NOMO-1 treated with DMSO at 0.1 percent for 48 hours (cell line): Measurements from ENCODE around the gene CDC37.
"Not testable (repeated sequence)": the region's sequence is repeated elsewhere in the genome, so short reads cannot be mapped to it uniquely, and the experiment has no call there.

Experiments
- DNase-seq: peaks from one replicate; lab custom pipeline; 2025; ENCODE audit not compliant: unreplicated experiment; lab: John Stamatoyannopoulos, UW

Gene CDC37

DNA sequence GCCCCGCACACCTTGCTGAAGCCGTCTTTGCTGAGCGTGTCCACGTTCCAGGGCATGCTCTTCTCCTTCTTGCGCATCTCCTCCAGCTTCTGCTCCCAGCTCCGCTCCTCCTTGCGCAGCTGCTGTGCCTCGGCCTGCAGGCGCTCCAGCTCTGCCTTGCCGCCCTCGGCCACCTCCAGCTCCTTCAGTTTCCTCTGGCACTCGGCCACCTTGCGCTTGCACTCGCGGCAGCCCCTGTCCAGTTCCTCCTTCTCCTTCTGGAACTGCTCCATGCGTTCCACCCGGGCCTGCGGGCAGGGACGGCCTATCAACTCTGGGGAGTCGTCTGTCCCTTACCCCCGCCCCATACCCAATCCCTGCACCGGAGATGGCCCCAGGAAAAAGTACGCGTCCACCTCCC, 7.4 kb downstream of the CDC37 start:
- no peak for DNase-seq

GRCh38 chr19:10395436-10395835, 7.9 kb downstream of the CDC37 start:
- no peak for DNase-seq

DNA sequence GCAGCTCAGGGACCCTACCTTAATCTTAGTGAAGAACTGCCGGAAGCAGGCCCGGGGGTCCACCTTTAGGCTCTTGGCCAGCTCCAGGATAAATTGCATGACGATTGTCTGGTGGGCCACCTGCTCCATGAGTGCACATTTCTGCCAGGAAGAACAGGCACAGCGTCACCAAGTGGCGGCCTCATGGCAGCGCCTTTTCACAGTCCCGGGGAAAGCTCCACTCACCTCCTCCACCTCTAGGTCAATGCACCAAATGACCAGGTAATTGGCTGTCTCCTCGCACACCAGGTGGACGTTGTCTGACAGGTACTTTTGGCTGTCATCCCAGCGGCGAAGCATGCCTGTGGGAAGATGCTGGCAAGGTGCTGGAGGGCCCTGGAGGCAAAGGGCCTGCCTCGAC, 8.3 kb downstream of the CDC37 start:
- DNase-seq: no peak

DNA sequence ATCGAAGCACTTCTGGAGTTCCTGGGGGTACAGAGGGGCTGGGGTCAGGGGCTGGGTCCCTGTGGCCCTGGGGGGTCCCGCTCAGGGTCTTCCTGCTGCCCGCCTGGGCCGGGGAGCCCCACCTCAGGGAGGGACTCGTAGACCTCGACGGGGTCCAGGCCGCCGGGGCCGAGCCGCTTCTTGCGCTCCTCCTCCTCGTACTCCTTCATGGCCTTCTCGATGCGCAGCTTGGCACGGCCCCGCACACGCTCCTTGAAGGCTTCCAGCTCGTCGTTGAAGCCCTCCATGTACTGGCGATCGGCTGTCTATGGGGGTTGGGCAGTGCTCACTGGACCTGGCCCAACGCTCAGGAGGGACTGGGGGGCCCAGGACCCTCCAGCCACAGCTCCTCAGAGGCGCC, 10.2 kb downstream of the CDC37 start:
- no peak for DNase-seq

DNA sequence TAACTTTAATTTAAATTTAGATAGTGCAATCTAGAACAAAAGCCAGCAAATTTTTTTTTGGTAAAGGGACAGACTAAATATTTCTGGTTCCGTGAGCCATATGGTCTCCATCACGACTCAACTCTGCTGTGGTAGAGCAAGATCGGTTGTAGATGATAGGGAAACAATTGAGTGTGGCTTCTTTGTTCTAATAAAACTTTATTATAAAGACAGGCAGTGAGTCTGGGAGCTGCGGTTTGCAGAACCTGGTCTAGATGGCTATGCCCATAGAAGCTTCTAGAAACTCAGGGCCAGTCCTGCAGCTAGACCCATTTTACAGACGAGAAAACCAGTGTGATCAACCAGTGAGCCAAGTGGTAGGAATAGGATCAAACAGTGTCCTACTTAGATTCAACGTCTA, 11.2 kb downstream of the CDC37 start:
- no peak for DNase-seq

DNA sequence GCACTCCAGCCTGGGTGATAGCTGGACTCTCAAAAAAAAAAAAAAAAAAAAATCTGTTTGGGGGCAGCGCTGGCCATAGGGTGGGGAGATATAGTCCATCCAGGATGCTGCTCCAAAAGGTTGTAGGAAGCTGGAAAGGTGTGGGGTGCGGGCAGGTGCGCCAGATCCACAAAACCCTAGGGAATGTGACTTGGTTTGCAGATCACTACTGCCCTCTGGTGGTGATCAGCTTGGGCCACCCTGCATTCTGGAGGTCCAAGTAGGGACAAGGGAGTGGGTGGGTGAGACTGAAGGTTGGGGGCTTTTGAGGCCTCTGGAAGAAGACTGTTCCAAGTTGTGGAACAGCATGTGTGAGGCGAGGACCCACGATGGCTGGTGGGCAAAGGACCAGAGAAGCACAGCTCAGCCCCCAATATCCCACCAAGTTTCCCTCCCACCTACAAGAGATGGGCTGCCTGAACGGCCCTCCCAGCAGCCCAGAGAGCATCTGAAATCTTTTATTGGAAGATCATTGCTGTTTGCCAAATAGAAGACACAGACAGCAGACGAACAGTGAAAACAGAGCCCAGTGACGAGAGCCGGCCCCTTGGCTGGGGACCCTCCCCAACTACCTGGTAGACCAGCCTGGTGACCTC, 12.6 kb downstream of the CDC37 start:
- DNase-seq: peak; percentile 33

GRCh38 chr19:10389863-10390262, 13.5 kb downstream of the CDC37 start:
- no peak for DNase-seq

DNA sequence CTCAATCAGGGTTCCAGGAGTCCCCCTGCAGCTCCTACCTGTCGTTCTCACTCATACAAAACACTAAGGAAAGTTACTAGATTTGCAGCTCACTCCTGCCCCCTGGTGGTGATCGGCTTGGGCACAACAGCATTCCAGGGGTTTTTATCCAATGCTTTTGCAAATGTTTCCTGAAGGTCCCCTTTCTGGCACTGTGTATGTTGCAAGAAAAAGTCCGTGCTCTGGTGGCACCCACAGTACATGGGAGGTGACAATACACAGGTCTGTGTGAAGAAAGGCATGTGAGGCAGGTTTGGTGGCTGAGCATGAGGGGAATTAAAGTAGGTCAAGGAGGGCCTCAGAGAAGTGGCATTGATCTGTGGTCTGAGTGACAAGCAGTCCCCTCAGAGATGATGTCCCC, 14.4 kb downstream of the CDC37 start:
- DNase-seq: peak; percentile 44

DNA sequence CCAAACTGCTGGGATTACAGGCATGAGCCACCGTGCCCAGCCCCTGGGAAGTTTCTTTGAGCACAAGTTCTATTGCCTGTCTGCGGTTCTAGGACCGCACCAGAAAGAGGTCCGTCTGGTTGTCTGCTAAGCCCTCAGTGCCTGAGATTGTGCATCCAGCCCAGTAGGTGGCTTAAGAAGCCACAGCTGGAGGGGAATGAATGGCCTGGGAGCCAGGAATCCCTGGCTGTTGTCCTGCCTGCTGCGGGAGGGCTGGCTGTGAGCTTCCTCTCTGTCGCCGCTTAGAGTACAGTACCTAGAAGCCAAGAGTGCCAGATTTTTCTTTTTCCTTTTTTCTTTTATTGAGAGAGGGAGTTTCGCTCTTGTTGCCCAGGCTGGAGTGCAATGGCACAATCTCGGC, 18.8 kb downstream of the CDC37 start:
- no peak for DNase-seq

DNA sequence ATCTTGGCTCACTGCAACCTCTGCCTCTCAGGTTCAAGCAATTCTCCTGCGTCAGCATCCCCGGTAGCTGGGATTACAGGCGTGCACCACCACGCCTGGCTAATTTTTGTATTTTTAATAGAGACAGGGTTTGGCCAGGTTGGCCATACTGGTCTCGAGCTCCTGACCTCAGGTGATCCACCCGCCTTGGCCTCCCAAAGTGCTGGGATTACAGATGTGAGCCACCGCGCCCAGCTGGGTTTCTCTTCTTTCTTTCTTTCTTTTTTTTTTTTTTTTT, 20.2 kb downstream of the CDC37 start:
- DNase-seq: not testable (repeated sequence)

DNA sequence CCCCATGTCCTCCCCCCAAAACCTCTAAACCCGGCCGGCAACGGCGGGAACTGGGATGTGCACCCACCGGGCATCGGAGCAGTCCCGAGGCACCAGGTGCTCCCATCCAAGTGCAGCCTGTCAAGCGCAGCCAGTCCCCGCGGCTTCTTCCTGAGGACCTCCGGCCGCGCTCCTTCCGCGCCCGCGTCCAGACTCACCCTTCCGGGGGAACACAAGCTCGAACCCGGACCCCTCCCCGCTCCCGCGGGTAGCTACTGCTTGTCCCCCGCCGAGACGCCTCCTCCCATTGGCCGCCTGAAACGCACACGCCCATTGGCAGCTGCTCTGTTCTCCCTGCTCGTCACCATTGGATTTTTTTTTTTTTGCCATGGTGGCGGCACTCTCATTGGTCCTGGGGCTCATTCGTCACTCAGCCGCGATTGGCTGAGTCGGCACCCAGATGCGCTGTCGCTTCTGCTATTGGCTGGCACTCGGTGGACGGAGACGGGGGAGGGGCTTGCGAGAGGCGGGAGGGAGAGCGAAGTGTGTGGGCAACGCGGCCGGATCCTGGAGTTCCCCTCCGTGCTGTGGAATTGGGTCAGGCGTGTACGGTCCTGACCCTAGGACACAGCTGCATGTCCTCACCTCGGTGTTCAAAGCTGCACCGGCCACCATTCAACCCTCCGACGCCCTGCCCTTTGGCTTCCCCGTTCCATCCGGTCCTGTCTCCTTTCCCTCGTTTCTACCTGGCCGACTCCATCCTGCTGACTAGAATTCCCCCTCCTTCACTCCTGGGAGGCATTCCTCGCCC, 22.8 kb downstream of the CDC37 start, which contains the start of gene TYK2:
Gene TYK2 (minus strand): TSS at position 260 of the 790 bp plus-strand sequence. CDS start 2,166 bp downstream, outside the sequence.
- DNase-seq: peak; percentile 97

DNA sequence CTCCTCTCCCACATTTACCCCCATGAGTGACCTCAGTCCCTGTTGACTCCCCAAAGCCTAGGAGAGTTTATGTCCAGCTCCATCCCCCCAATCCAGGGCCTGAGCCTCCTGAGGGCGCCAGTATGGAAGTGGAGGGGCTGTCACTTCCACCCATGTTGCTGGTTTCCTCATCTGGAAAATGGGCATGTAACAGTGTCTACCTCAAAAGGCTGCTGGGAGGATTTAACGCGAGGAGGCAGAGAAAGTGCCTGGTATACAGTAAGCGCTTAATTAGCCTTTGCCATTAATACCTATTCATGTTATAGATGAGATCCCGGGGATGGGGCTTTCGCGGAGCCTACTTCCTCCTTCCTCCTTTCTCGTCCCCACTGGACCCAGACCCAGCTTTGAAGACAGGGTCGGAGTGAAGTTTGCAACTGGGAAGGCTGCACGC, 23.4 kb downstream of the CDC37 start:
- no peak for DNase-seq

DNA sequence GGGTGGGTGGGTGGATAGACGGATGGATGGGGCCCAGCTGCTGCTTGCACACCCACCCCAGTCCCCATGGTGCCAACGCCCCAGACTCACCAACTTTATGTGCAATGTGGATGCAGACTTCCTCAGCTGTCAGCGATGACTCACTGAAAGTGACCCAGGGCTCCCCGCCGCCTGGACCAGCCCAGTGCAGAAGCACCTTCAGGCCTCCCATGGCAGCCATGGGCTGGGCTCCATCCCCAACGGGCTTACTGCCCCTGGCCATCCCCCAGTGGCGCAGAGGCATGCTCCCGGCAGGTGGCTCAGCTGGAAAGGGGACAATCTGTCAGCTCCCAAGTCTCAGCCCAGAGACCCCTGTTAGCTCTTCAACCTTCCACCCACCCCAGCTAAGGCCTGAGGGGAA, 25.2 kb downstream of the CDC37 start:
- no peak for DNase-seq

DNA sequence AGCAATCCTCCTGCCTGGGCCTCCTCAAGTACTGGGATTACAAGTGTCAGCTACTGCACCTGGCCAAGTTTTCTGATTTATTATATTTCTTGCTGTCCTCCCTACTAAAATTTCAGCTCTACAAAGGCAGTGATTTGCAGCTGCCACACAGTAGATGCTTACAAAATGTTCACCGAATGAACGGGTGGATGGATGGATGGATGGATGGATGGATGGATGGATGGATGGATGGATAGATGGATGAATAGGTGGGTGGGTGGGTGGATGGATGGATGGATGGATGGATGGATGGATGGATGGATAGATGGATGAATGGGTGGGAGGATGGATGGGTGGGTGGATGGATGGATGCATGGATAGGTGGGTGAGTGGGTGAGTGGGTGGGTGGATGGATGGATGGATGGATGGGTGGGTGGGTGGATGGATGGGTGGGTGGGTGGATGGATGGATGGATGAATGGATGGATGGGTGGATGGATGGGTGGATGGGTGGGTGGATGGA, 26.2 kb downstream of the CDC37 start:
- DNase-seq: not testable (repeated sequence)

DNA sequence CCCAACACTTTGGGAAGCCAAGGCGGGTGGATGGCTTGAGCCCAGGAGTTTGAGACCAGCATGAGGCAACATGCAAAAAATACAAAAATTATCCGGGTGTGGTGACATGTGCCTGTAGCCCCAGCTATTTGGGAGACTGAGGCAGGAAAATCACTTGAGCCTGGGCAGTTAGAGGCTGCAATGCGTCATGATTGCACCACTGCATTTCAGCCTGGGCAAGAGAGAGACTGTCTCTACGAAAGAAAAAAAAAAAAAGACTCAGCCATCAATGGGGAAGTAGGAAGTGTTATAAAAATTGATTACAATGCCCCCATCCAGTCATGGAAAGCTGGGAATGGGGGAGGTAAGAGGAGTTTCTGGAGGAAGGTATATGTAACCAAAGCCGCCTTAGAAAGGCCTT, 28.4 kb downstream of the CDC37 start:
- DNase-seq: peak; percentile 62

DNA sequence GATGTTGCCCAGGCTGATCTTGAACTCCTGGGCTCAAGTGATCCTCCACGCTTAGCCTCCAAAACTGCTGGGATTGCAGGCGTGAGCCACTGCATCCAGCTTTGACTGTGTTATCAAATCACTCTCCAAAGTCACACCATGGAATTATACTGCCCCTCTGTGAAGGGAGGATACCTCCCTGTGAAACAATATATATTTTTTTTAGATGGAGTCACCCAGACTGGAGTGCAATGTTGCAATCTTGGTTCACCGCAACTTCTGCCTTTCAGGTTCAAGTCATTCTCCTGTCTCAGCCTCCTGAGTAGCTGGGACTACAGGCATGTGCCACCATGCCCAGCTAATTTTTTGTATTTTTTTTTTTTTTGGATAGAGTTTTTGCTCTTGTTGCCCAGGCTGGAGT, 30.7 kb downstream of the CDC37 start:
- peak; percentile 94 for DNase-seq

- DNase-seq: no peak
Observed at GRCh38 chr19:10368101-10368803, 35.1 kb downstream of the CDC37 start.

DNA sequence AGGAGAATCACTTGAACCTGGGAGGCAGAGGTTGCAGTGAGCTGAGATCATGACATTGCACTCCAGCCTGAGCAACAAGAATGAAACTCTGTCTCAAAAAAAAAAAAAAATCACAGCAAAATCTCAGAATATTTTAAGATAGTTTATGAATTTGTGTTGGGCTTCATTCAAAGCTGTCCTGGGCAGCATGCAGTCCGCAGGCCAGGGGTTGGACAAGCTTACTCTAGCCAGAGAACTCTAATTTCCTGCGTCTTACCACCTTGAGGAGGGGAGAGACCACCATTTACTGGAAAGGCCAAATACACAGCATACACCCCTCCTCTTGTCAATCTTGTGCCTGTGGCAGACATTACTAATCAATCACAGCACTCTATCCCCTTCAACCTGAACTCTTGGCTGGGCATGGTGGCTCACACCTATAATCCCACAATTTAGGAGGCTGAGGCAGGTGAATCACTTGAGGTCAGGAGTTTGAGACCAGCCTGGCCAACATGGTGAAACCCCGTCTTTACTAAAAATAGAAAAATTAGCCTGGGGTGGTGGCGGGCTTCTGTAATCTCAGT, 36.3 kb downstream of the CDC37 start:
- DNase-seq: not testable (repeated sequence)

DNA sequence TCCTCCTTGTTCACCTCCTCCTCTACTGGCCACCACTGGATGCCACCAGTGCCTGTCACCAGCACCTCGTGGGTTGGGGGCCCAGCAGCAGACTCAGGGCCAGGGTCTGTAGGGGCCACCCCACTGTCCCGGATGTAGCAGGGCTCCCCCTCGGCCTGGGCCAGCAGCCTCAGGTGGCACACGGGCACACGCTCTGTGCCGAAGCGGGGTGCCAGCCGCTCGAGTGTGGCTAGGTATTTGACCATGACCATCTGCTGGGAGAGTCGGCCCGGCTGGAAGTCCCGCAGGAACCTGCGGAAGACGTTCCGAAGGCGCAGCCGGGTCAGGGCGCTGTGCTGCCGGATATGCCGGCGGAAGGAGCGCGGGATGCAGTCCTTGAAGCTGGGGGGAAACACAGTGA, 37.8 kb downstream of the CDC37 start:
- DNase-seq: no peak

GRCh38 chr19:10364644-10365043, 38.7 kb downstream of the CDC37 start:
- DNase-seq: no peak

- no peak for DNase-seq
Observed at GRCh38 chr19:10363789-10364281, 39.5 kb downstream of the CDC37 start.
